ENCODE measurements around the gene GLO1. TPM values are rescaled to one million over a fixed set of nuclear protein-coding genes. Genes with fewer than 3 reads are reported as not detected.

GLO1 gene
- polyA plus RNA-seq, 1 of the 3 experiments (the other 2 are of a cell fraction): 47.1 TPM

GRCh38 chr6:38719358-38719757, 16.4 kb upstream of the GLO1 start:
- no peaks in the 10 kb centered on the region for H3K9me3 ChIP-seq
- H3K27ac ChIP-seq (ENCODE audit: low read depth in 2 of 2, low read length in 1 of 2): no peak overlapping the region
- no peaks in the 10 kb centered on the region for H4K20me1 ChIP-seq (ENCODE audit: insufficient read depth)
- peaks cover 0 to 9% of the 10 kb centered on the region in 2 experiments; a peak in 3 of 4 replicates for H3K4me1 ChIP-seq (ENCODE audit: control insufficient read depth in 1 of 2, insufficient read depth in 2 of 2, low read depth in 1 of 2, low read length in 1 of 2)
- 64% methylated on average over 1 of the region's 1 CpG for WGBS (ENCODE audit: low lambda C conversion rate)
- H2AFZ ChIP-seq (ENCODE audit: low read depth): no peak overlapping the region
- H3K27me3 ChIP-seq (ENCODE audit: insufficient read depth): no peaks in the 10 kb centered on the region
- ChIA-PET POLR2A (no interaction called here), CTCF (no interaction called here)
- no peak overlapping the region for H3K4me3 ChIP-seq (ENCODE audit: low read depth in 2 of 2, low read length in 1 of 2)
- no peak overlapping the region for H3K9ac ChIP-seq
- H3K36me3 ChIP-seq (replicated peaks in 1 of 2; ENCODE audit: control insufficient read depth in 1 of 2, insufficient read depth in 2 of 2, low read length in 1 of 2): no peaks in the 10 kb centered on the region
- H3K9me2 ChIP-seq: no peaks in the 10 kb centered on the region
- DNase-seq: no peak
- no peak overlapping the region for H3K4me2 ChIP-seq
- H3F3A ChIP-seq (replicated peaks; ENCODE audit: insufficient read depth): no peaks in the 10 kb centered on the region
- H3K79me2 ChIP-seq (ENCODE audit: insufficient read depth): no peaks in the 10 kb centered on the region
- TF ChIP-seq SMC3 (IDR thresholded peaks at IDR 0.05; ENCODE audit: low read depth, low read length): no peak

GRCh38 chr6:38716825-38717224, 13.9 kb upstream of the GLO1 start:
- ChIA-PET POLR2A (no interaction called here), CTCF (no interaction called here)
- H3K9ac ChIP-seq: no peak overlapping the region
- H3K36me3 ChIP-seq (replicated peaks in 1 of 2; ENCODE audit: control insufficient read depth in 1 of 2, insufficient read depth in 2 of 2, low read length in 1 of 2): no peaks in the 10 kb centered on the region
- H3K4me3 ChIP-seq (ENCODE audit: low read depth in 2 of 2, low read length in 1 of 2): no peak overlapping the region
- H3K4me2 ChIP-seq: no peak overlapping the region
- H3K27ac ChIP-seq (ENCODE audit: low read depth in 2 of 2, low read length in 1 of 2): no peak overlapping the region
- peaks cover 0 to 13% of the 10 kb centered on the region in 2 experiments; a peak in 3 of 4 replicates for H3K4me1 ChIP-seq (ENCODE audit: control insufficient read depth in 1 of 2, insufficient read depth in 2 of 2, low read depth in 1 of 2, low read length in 1 of 2)
- no peaks in the 10 kb centered on the region for H4K20me1 ChIP-seq (ENCODE audit: insufficient read depth)
- H3K79me2 ChIP-seq (ENCODE audit: insufficient read depth): no peaks in the 10 kb centered on the region
- no peak for DNase-seq
- H3F3A ChIP-seq (replicated peaks; ENCODE audit: insufficient read depth): no peaks in the 10 kb centered on the region
- H2AFZ ChIP-seq (ENCODE audit: low read depth): no peak overlapping the region
- no peaks in the 10 kb centered on the region for H3K9me2 ChIP-seq
- TF ChIP-seq GATA2 (CRISPR knock-in tag; IDR thresholded peaks at IDR 0.05) (no peak), TAF1 (IDR thresholded peaks at IDR 0.05; ENCODE audit: borderline replicate concordance, low read depth, low read length) (no peak), TEAD4 (IDR thresholded peaks at IDR 0.05; ENCODE audit: borderline replicate concordance, insufficient read depth) (no peak), REST (IDR thresholded peaks at IDR 0.05; ENCODE audit: low read depth, low read length) (no peak), POLR2AphosphoS5 (IDR thresholded peaks at IDR 0.05; ENCODE audit: low read depth, low read length) (no peak), PBX3 (IDR thresholded peaks at IDR 0.05) (no peak), MXI1 (IDR thresholded peaks at IDR 0.05; ENCODE audit: low read depth, low read length) (no peak), EP300 (IDR thresholded peaks at IDR 0.05; ENCODE audit: borderline replicate concordance in 1 of 2, low read depth in 1 of 2, low read length in 1 of 2) (no peak), MAX (IDR thresholded peaks at IDR 0.05; ENCODE audit: low read depth) (no peak), JUND (IDR thresholded peaks at IDR 0.05) (no peak), FOXM1 (IDR thresholded peaks at IDR 0.05; ENCODE audit: low read depth) (no peak)
- no peaks in the 10 kb centered on the region for H3K27me3 ChIP-seq (ENCODE audit: insufficient read depth)
- 78% methylated on average over 2 of the region's 2 CpGs for WGBS (ENCODE audit: low lambda C conversion rate)
- no peaks in the 10 kb centered on the region for H3K9me3 ChIP-seq
